Measurements from ENCODE around the gene PLAC9.

Gene PLAC9

GRCh38 chr10:80164596-80164995, 32.1 kb downstream of the PLAC9 start:
- no peak for FAIRE-seq
- no peak for TF ChIP-seq POLR2AphosphoS5 (IDR thresholded peaks at IDR 0.05; ENCODE audit: low read depth, low read length)
- TF ChIP-seq TAF1 (IDR thresholded peaks at IDR 0.05; ENCODE audit: borderline replicate concordance, low read depth, low read length), result no peak
- no peak for TF ChIP-seq POLR2A (IDR thresholded peaks at IDR 0.05; ENCODE audit: low read depth, low read length)
- no peak for DNase-seq (ENCODE audit: insufficient read length)

DNA sequence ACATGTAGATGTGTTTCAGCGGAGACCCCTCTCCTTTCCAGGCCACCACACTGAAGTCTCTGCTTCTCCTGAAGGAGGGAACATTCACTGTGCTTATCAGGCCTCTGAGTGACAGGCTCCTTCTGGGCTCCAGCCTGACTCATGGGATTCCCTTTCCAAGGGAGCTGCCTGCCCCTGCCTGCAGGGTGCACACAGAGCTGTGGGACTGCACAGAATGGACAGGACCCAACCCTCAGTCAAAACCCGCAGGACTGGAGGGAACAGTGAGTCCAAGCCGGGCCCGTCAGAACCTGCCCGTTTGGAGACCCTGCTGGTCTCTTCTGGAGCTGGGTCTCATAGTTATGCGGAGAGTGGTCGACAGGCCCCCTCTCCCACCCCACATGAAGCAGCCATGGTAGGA, 32.6 kb downstream of the PLAC9 start:
- no peak for TF ChIP-seq POLR2A (IDR thresholded peaks at IDR 0.05; ENCODE audit: low read depth, low read length)
- TF ChIP-seq POLR2AphosphoS5 (IDR thresholded peaks at IDR 0.05; ENCODE audit: low read depth, low read length), result no peak
- DNase-seq (ENCODE audit: insufficient read length) (no peak), FAIRE-seq (no peak)

DNA sequence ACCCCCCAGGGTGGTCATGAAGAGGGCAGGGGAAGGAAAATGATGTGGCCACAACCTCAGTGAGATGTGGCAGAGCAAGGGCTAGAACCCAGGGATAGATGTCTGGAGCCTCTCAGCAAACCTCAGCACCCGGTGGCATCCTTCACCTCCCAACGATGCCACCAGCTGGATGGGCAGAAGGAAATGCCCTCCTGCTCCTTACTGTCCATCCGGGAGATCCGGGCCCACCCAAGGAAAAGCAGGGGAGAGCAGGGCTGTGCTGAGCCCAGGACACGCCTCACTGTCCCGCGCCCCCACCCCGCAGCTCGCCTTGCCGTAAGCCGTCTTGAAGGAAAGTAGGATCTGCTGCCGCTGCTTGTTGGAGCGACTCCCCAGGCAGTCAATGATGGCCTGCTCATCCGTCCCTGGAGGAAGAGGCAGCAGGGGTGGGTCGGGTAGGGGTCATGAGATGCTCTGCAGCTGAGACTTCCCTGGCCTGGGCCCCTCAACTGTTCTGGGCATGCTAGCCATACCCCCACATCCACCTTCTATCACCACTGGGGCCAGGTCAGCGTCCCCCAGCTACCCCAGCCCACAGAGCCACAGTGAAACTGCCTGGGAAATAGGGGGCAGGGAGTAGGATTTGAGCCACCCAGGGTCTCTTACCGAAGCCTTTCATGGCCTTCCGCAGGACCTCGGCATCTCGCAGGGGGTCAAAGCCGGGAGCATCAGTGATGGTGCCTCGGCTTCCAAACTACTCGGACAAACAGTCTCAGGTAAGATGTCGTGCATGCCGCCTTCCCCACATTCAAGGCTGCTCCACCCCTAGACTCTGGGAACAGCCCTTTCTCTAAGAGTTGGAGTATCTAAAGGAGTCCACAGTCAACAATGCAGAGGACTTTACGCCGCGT, 34.3 kb downstream of the PLAC9 start:
- DNase-seq (ENCODE audit: insufficient read length), result no peak
- TF ChIP-seq POLR2AphosphoS5 (IDR thresholded peaks at IDR 0.05; ENCODE audit: low read depth, low read length) (no peak), TAF1 (IDR thresholded peaks at IDR 0.05; ENCODE audit: borderline replicate concordance, low read depth, low read length) (no peak), POLR2A (IDR thresholded peaks at IDR 0.05; ENCODE audit: low read depth, low read length) (no peak)
- FAIRE-seq, result no peak

GRCh38 chr10:80167471-80168161, 35.1 kb downstream of the PLAC9 start:
- no peak for TF ChIP-seq POLR2AphosphoS5 (IDR thresholded peaks at IDR 0.05; ENCODE audit: low read depth, low read length)
- TF ChIP-seq POLR2A (IDR thresholded peaks at IDR 0.05; ENCODE audit: low read depth, low read length), result no peak
- no peak for TF ChIP-seq TAF1 (IDR thresholded peaks at IDR 0.05; ENCODE audit: borderline replicate concordance, low read depth, low read length)
- no peak for FAIRE-seq
- DNase-seq (ENCODE audit: insufficient read length), result no peak

GRCh38 chr10:80168162-80168511, 35.6 kb downstream of the PLAC9 start:
- no peak for TF ChIP-seq POLR2A (IDR thresholded peaks at IDR 0.05; ENCODE audit: low read depth, low read length)
- no peak for TF ChIP-seq POLR2AphosphoS5 (IDR thresholded peaks at IDR 0.05; ENCODE audit: low read depth, low read length)
- no peak for TF ChIP-seq TAF1 (IDR thresholded peaks at IDR 0.05; ENCODE audit: borderline replicate concordance, low read depth, low read length)
- no peak for FAIRE-seq

DNA sequence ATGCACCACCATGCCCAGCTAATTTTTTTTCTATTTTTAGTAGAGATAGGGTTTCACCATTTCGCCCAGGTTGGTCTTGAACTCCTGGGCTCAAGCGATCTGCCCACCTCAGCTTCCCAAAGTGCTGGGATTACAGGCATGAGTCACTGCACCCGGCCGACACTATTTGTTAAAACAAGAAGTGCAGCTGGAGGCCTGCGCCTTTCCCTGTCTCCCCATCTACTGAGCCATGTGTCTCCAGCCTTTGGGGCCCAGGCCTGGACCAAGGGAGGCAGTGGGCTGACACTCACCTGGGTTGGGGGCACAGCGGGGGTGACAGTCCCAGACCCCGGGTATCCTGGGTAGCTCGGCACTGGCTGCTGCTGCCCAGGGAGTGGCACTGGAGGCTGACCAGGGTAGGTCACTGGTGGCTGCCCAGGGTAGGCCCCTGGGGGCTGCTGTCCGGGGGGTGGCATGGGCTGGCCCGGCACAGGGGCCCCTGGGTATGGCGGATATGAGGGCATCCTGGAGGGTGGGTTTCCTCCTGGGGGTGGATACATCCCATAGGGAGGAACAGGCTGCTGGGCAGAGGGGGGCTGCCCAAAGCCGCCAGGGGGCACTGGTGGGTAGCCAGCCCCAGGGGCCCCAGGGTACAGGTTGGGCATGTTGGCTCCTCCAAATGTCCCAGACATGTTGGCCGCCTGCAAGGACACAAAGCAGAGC, 36.3 kb downstream of the PLAC9 start:
- DNase-seq (ENCODE audit: insufficient read length) (peak; percentile 81), FAIRE-seq (peak; percentile 21)
- TF ChIP-seq POLR2A (IDR thresholded peaks at IDR 0.05; ENCODE audit: low read depth, low read length) (no peak), TAF1 (IDR thresholded peaks at IDR 0.05; ENCODE audit: borderline replicate concordance, low read depth, low read length) (no peak), POLR2AphosphoS5 (IDR thresholded peaks at IDR 0.05; ENCODE audit: low read depth, low read length) (no peak)

More at GRCh38 chr10:80168162-80168511, 35.6 kb downstream of the PLAC9 start:
- DNase-seq (ENCODE audit: insufficient read length), result no peak

DNA sequence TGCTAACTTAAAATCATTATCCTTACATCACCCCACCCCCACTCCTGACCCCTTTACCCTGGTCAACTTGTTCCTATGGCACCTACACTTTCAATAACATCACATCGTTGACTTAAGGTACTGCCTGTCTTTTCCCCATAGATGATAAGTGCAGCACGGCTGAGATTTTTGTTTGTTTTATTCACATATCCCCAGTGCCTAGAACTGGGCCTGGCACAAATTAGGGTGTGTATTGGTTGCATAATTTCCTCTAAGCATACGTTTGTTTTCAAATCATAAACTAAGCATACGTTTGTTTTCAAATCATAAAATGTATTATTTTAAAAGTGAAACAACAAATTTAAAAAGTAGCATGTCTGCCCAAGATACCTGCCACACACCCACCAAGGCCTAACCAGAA, 37.5 kb downstream of the PLAC9 start:
- DNase-seq (ENCODE audit: insufficient read length) (no peak), FAIRE-seq (no peak)
- TF ChIP-seq POLR2A (IDR thresholded peaks at IDR 0.05; ENCODE audit: low read depth, low read length) (no peak), TAF1 (IDR thresholded peaks at IDR 0.05; ENCODE audit: borderline replicate concordance, low read depth, low read length) (no peak), POLR2AphosphoS5 (IDR thresholded peaks at IDR 0.05; ENCODE audit: low read depth, low read length) (no peak)

GRCh38 chr10:80170641-80171040, 38.1 kb downstream of the PLAC9 start:
- FAIRE-seq (no peak), DNase-seq (ENCODE audit: insufficient read length) (no peak)
- TF ChIP-seq POLR2AphosphoS5 (IDR thresholded peaks at IDR 0.05; ENCODE audit: low read depth, low read length) (no peak), POLR2A (IDR thresholded peaks at IDR 0.05; ENCODE audit: low read depth, low read length) (no peak), TAF1 (IDR thresholded peaks at IDR 0.05; ENCODE audit: borderline replicate concordance, low read depth, low read length) (no peak)

GRCh38 chr10:80171248-80171660, 38.7 kb downstream of the PLAC9 start:
- DNase-seq (ENCODE audit: insufficient read length) (no peak), FAIRE-seq (no peak)
- no peak for TF ChIP-seq POLR2AphosphoS5 (IDR thresholded peaks at IDR 0.05; ENCODE audit: low read depth, low read length)
- TF ChIP-seq TAF1 (IDR thresholded peaks at IDR 0.05; ENCODE audit: borderline replicate concordance, low read depth, low read length), result no peak
- TF ChIP-seq POLR2A (IDR thresholded peaks at IDR 0.05; ENCODE audit: low read depth, low read length), result no peak

DNA sequence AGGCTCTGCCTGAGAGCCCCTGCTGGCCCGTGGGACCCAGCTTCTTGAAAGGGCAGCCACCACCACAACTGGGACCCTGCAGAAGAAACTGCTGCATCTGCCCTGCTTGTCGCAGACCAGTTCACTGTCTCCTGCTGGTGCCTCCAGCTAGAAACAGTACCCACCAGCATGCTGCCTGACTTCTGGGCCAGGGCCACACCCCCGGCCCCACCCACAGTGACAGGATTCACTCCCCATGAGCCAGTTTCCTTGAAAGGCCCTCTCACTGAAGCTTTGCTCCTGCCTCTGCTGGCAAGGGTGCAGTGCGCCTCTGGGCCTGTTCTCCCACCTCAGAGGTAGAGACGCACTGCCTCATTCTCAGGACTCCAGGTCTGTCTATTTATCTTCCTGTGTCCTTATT, 40.4 kb downstream of the PLAC9 start:
- TF ChIP-seq POLR2AphosphoS5 (IDR thresholded peaks at IDR 0.05; ENCODE audit: low read depth, low read length) (no peak), POLR2A (IDR thresholded peaks at IDR 0.05; ENCODE audit: low read depth, low read length) (no peak), TAF1 (IDR thresholded peaks at IDR 0.05; ENCODE audit: borderline replicate concordance, low read depth, low read length) (no peak)
- DNase-seq (ENCODE audit: insufficient read length), result no peak
- FAIRE-seq, result no peak

DNA sequence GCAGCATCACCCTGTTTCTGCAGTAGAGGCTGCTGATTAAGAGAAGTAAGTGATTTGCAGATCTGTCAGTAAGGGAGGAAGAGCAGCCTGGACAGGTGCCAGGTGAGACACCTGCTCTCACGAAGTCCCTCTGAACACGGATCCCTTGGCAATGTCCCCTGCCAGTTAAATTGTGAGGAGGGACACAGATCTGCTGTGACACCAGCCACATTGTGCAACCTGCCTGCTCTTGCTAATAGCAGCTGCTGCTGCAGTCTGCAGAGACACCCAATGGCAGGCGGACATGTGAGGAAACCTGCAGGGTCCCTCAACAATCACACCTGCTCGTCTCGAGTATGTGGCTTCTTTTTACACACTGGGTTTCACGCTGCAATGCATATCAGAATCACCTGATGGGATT, 40.9 kb downstream of the PLAC9 start:
- no peak for TF ChIP-seq TAF1 (IDR thresholded peaks at IDR 0.05; ENCODE audit: borderline replicate concordance, low read depth, low read length)
- no peak for TF ChIP-seq POLR2AphosphoS5 (IDR thresholded peaks at IDR 0.05; ENCODE audit: low read depth, low read length)
- no peak for TF ChIP-seq POLR2A (IDR thresholded peaks at IDR 0.05; ENCODE audit: low read depth, low read length)
- no peak for DNase-seq (ENCODE audit: insufficient read length)
- no peak for FAIRE-seq
